ENCODE data around the gene NFAT5. TPM values are rescaled to one million over a fixed set of nuclear protein-coding genes. Genes with fewer than 3 reads are reported as not detected.

Gene NFAT5
- total RNA-seq, 4 donors from 2014 or later: 37.4 to 109 (median 61.7) TPM

GRCh38 chr16:69563605-69564580 lies 1.9 kb upstream of the NFAT5 start:
- no peaks in the 10 kb centered on the region for H3K27me3 ChIP-seq
- H3K9me3 ChIP-seq: no peaks in the 10 kb centered on the region
- H3K4me3 ChIP-seq: peak overlapping the region in 1 of 2 donors; percentile 99
- H3K4me1 ChIP-seq: peaks cover 5 to 12% of the 10 kb centered on the region in 2 donors
- no peak for DNase-seq
- TF ChIP-seq CTCF (IDR thresholded peaks at IDR 0.05): no peak
- TF ChIP-seq POLR2A (IDR thresholded peaks at IDR 0.05): no peak
- intact Hi-C loops (cut with DNase I; ENCODE audit: low total_unique reads): no loop called here
- H3K36me3 ChIP-seq: no peaks in the 10 kb centered on the region
- H3K27ac ChIP-seq: peak overlapping the region; percentile 97 to 100

DNA sequence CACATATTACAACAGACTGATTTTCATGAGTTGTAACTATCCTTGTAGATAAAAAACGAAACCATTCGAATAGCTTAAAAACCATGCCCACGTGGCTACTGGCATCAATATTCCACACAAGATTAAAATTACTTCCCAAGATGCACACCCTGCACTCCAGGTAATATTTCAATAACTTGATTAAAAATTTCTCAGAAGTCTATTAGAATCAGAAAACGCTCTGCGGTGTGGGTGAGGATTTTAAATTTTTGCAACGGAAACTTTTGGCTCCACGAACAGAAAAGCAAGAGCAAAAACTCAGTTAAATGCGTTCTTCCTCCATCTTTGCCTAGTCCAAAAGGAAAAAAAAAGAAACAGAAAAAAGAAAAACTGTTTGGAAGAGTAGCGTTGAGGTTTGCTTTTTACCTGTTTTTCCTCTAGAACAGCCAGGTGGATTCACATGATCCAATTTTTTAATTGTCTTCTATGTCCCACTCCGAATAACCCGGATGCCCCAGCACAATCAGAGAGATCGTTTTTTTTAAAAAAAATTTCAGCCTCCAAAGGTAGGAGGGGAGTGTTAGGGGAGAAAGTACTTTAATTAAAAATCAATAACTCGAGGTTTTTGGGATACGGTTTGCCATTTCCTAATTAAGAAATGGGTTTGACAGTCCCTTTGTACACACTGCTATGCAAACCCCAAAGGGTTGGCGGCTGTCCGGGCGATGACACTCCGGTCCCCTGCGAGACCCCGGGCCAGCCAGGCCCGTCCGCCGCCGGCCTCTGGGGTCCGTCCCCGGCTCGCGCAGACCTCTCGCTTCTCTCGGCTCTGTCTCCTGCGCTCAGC lies 708 bp upstream of the NFAT5 start:
- H3K36me3 ChIP-seq: no peaks in the 10 kb centered on the region
- no peak for DNase-seq
- H3K4me1 ChIP-seq: peaks cover 5 to 15% of the 10 kb centered on the region in 2 donors
- peak overlapping the region; percentile 67 to 99 for H3K4me3 ChIP-seq
- TF ChIP-seq POLR2A (IDR thresholded peaks at IDR 0.05) (no peak), CTCF (IDR thresholded peaks at IDR 0.05) (no peak)
- H3K9me3 ChIP-seq: no peaks in the 10 kb centered on the region
- no peaks in the 10 kb centered on the region for H3K27me3 ChIP-seq
- peak overlapping the region; percentile 97 to 100 for H3K27ac ChIP-seq
- intact Hi-C loops (cut with DNase I; ENCODE audit: low total_unique reads): no loop called here

DNA sequence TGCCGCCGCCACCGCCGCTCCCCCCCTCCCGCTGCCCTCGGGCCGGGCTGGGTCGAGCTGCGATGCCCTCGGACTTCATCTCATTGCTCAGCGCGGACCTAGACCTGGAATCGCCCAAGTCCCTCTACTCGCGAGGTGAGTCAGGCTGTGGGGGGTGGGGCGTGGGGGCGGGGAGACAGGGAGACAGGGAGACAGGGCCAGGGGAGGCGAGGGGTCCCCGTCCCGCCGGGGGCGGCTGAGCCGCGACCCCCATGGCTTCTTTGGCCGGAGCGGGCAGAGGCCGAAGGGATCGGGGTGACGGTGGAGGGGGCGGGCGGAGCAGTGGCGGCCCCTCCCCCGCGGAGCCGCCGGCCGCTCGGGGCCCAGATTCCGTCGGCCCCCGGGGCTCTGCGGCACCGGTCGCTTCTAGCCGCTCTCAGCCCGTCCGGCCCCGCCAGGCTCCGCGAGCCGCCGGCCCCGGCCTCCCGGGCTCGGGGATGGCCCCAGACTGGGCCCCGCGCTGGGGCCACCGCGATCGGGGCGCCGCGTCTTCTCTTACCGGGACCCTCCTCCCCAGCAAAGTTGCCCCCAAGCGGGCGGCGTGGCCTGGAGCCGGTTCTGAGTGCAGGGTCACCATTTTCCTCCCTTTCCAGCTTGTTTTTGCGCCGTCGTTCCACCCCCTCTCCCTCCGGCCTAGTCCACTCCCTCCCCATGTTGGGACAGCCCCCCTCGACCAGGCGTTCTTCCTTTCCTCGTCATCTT lies 644 bp downstream of the NFAT5 start:
- Histone ChIP-seq H3K27me3 (no peaks in the 10 kb centered on the region), H3K36me3 (no peaks in the 10 kb centered on the region), H3K9me3 (no peaks in the 10 kb centered on the region), H3K4me3 (peak overlapping the region; percentile 67 to 99), H3K27ac (peak overlapping the region; percentile 97 to 100), H3K4me1 (peaks cover 5 to 15% of the 10 kb centered on the region in 2 donors)
- TF ChIP-seq POLR2A (IDR thresholded peaks at IDR 0.05) (peak in 1 of 2 donors; percentile 21), CTCF (IDR thresholded peaks at IDR 0.05) (no peak)
- intact Hi-C loops (cut with DNase I; ENCODE audit: low total_unique reads): no loop called here
- peak; percentile 62 to 69 for DNase-seq

GRCh38 chr16:69566981-69567680 lies 1.4 kb downstream of the NFAT5 start:
- peak overlapping the region; percentile 97 to 100 for H3K27ac ChIP-seq
- H3K4me3 ChIP-seq: peak overlapping the region; percentile 67 to 99
- H3K27me3 ChIP-seq: no peaks in the 10 kb centered on the region
- intact Hi-C loops (cut with DNase I; ENCODE audit: low total_unique reads): no loop called here
- H3K9me3 ChIP-seq: no peaks in the 10 kb centered on the region
- H3K36me3 ChIP-seq: no peaks in the 10 kb centered on the region
- peaks cover 5 to 15% of the 10 kb centered on the region in 2 donors for H3K4me1 ChIP-seq
- TF ChIP-seq CTCF (IDR thresholded peaks at IDR 0.05): peak in 2 of 4 experiments; percentile 11 to 19
- TF ChIP-seq POLR2A (IDR thresholded peaks at IDR 0.05): peak in 1 of 2 donors; percentile 21
- DNase-seq: peak in 1 of 2 donors; percentile 20
